ENCODE results near the gene MBNL1.

GRCh38 chr3:152335273-152335672 is 66.5 kb downstream of the MBNL1 start:
- no peak for TF ChIP-seq CTCF (conservative IDR thresholded peaks at IDR 0.05 in 1 of 2, IDR thresholded peaks at IDR 0.05 in 1 of 2; ENCODE audit: extremely low read depth in 1 of 2, insufficient read depth in 1 of 2, low read depth in 1 of 2, low read length in 2 of 2)
- no peak for TF ChIP-seq EZH2 (IDR thresholded peaks at IDR 0.05; ENCODE audit: borderline replicate concordance, low read length)

Data from mammary epithelial cell (primary cell).